Neural progenitor cell (in vitro differentiated cells): Measurements from ENCODE around the gene CHCHD1. TPM values are rescaled to one million over a fixed set of nuclear protein-coding genes. Genes with fewer than 3 reads are reported as not detected.

ENCODE experiments used
- DNase-seq: peaks from one replicate; pipeline ENCODE4 v3.0.0-alpha.2; 2016; ENCODE audit warnings: low spot score
- H2AFZ ChIP-seq: fragments of 200-600 bp; sonication (generic); replicated peaks from 2 replicates; pipeline ENCODE4 v1.6.1; 2016; ENCODE audit warnings: antibody characterized with exemption
- H3F3A ChIP-seq: fragments of 200-600 bp; sonication (generic); 2 replicates; pipeline ENCODE4 v1.6.1; 2016; ENCODE audit warnings: antibody characterized with exemption, low read depth
- H3K27ac ChIP-seq: fragments of 200-600 bp; sonication (generic); 2 replicates; pipeline ENCODE4 v1.5.1; 2016; ENCODE audit warnings: mild to moderate bottlenecking
- H3K27me3 ChIP-seq: fragments of 200-600 bp; sonication (generic); 2 replicates; pipeline ENCODE4 v1.6.1; 2016; ENCODE audit warnings: mild to moderate bottlenecking, moderate library complexity
- H3K36me3 ChIP-seq: fragments of 200-600 bp; sonication (generic); 2 replicates; pipeline ENCODE4 v1.5.1; 2016
- H3K4me1 ChIP-seq: fragments of 200-600 bp; sonication (generic); 2 replicates; pipeline ENCODE4 v1.6.1; 2016; ENCODE audit warnings: mixed run types
- H3K4me2 ChIP-seq: fragments of 200-600 bp; sonication (generic); 2 replicates; pipeline ENCODE4 v1.6.1; 2016
- H3K4me3 ChIP-seq: fragments of 200-600 bp; sonication (generic); 2 replicates; pipeline ENCODE4 v1.5.1; 2016
- H3K79me2 ChIP-seq: fragments of 200-600 bp; sonication (generic); 2 replicates; pipeline ENCODE4 v1.6.1; 2016; ENCODE audit warnings: low read depth
- H3K9ac ChIP-seq: fragments of 200-600 bp; sonication (generic); 2 replicates; pipeline ENCODE4 v1.6.1; 2016
- H3K9me3 ChIP-seq: fragments of 200-600 bp; sonication (generic); 2 replicates; pipeline ENCODE4 v1.5.1; 2016; ENCODE audit warnings: low read depth
- H4K20me1 ChIP-seq: fragments of 200-600 bp; sonication (generic); 2 replicates; pipeline ENCODE4 v1.6.1; 2016; ENCODE audit warnings: low read depth
- H3K27ac Mint-ChIP-seq: 3 replicates; pipeline ENCODE4 v1.8.0; 2021; ENCODE audit warnings: mixed read lengths
- H3K27me3 Mint-ChIP-seq: 2 replicates; pipeline ENCODE4 v1.8.0; 2022; ENCODE audit warnings: low read depth, mild to moderate bottlenecking, inconsistent platforms, moderate library complexity, mixed read lengths; ENCODE audit not compliant: insufficient read depth
- H3K36me3 Mint-ChIP-seq: 3 replicates; pipeline ENCODE4 v1.8.0; 2021; ENCODE audit warnings: mixed read lengths
- H3K4me1 Mint-ChIP-seq: 3 replicates; pipeline ENCODE4 v1.8.0; 2021; ENCODE audit warnings: mixed read lengths
- H3K4me3 Mint-ChIP-seq: 3 replicates; pipeline ENCODE4 v1.8.0; 2021; ENCODE audit warnings: mild to moderate bottlenecking, moderate library complexity, mixed read lengths
- H3K9me3 Mint-ChIP-seq: 3 replicates; pipeline ENCODE4 v1.8.0; 2020; ENCODE audit warnings: mixed read lengths
- CTCF ChIP-seq: fragments of 200-600 bp; sonication (generic); IDR thresholded peaks from 2 replicates; pipeline ENCODE4 v1.5.1; 2017; ENCODE audit warnings: antibody characterized with exemption, mild to moderate bottlenecking
- EZH2 ChIP-seq: fragments of 200-600 bp; sonication (generic); IDR thresholded peaks from 2 replicates; pipeline ENCODE4 v1.6.1; 2017; ENCODE audit warnings: antibody characterized with exemption, mild to moderate bottlenecking, moderate library complexity
- EZH2phosphoT487 ChIP-seq: fragments of 200-600 bp; sonication (generic); IDR thresholded peaks from 2 replicates; pipeline ENCODE4 v1.6.1; 2017; ENCODE audit warnings: antibody characterized with exemption
- total RNA-seq: library from RNA; depleted of rRNA; stranded (reverse); fragments of >200 nt; gene quantifications from 2 replicates; pipeline ENCODE4 v1.2.3, GENCODE V29; 2015; ENCODE audit warnings: low replicate concordance

Gene CHCHD1
- total RNA-seq, 1 donor from 2014 or later = 66.7 TPM

GRCh38 chr10:73814896-73815718 lies 33.3 kb downstream of the CHCHD1 start:
- H3K36me3 Mint-ChIP-seq = peaks cover 9% of the 10 kb centered on the region
- no peak overlapping the region for H3K4me2 ChIP-seq
- no peak overlapping the region for H3K27ac ChIP-seq
- H3K27ac Mint-ChIP-seq = no peak overlapping the region
- H3K36me3 ChIP-seq = no peaks in the 10 kb centered on the region
- peak; percentile 40 for DNase-seq
- no peak overlapping the region for H3K4me3 ChIP-seq
- TF ChIP-seq EZH2phosphoT487 (no peak), CTCF (peak; percentile 53)
- H3K27me3 ChIP-seq = no peaks in the 10 kb centered on the region
- H3K9me3 ChIP-seq = no peaks in the 10 kb centered on the region
- no peak overlapping the region for H3K4me3 Mint-ChIP-seq
- H3K4me1 ChIP-seq = peaks cover 16% of the 10 kb centered on the region
- H2AFZ ChIP-seq = no peak overlapping the region
- H3K9me3 Mint-ChIP-seq = no peaks in the 10 kb centered on the region
- H3K27me3 Mint-ChIP-seq = peaks cover 5% of the 10 kb centered on the region
- H3K9ac ChIP-seq = no peak overlapping the region
- peaks cover 7% of the 10 kb centered on the region for H3K79me2 ChIP-seq
- peaks cover 6% of the 10 kb centered on the region for H4K20me1 ChIP-seq
- H3K4me1 Mint-ChIP-seq = peaks cover 14% of the 10 kb centered on the region
- peaks cover 14% of the 10 kb centered on the region for H3F3A ChIP-seq

GRCh38 chr10:73815719-73816030 lies 33.8 kb downstream of the CHCHD1 start:
- H3K9me3 Mint-ChIP-seq = no peaks in the 10 kb centered on the region
- H3K4me1 Mint-ChIP-seq = peaks cover 10% of the 10 kb centered on the region
- DNase-seq = no peak
- peaks cover under 1% of the 10 kb centered on the region for H4K20me1 ChIP-seq
- H3K27ac ChIP-seq = no peak overlapping the region
- peaks cover 12% of the 10 kb centered on the region for H3K4me1 ChIP-seq
- peaks cover 7% of the 10 kb centered on the region for H3K36me3 Mint-ChIP-seq
- H3K9ac ChIP-seq = no peak overlapping the region
- H3K4me3 Mint-ChIP-seq = no peak overlapping the region
- TF ChIP-seq EZH2phosphoT487 (no peak), CTCF (no peak), EZH2 (no peak)
- H3K4me2 ChIP-seq = no peak overlapping the region
- H3K36me3 ChIP-seq = no peaks in the 10 kb centered on the region
- H3K27ac Mint-ChIP-seq = no peak overlapping the region
- H3K4me3 ChIP-seq = no peak overlapping the region
- H3K9me3 ChIP-seq = no peaks in the 10 kb centered on the region
- H3F3A ChIP-seq = peaks cover 14% of the 10 kb centered on the region
- H3K27me3 ChIP-seq = no peaks in the 10 kb centered on the region
- H2AFZ ChIP-seq = no peak overlapping the region
- H3K79me2 ChIP-seq = peaks cover 1% of the 10 kb centered on the region
- H3K27me3 Mint-ChIP-seq = peaks cover 3% of the 10 kb centered on the region

- no peak for DNase-seq
- Mint-ChIP-seq H3K27ac (no peak overlapping the region), H3K9me3 (no peaks in the 10 kb centered on the region), H3K4me3 (no peak overlapping the region), H3K4me1 (peaks cover 9% of the 10 kb centered on the region), H3K36me3 (peaks cover 10% of the 10 kb centered on the region), H3K27me3 (peaks cover 3% of the 10 kb centered on the region)
- Histone ChIP-seq H3K9ac (no peak overlapping the region), H3K4me3 (no peak overlapping the region), H3K4me1 (peaks cover 11% of the 10 kb centered on the region), H3K36me3 (no peaks in the 10 kb centered on the region), H3K4me2 (no peak overlapping the region), H3K79me2 (no peaks in the 10 kb centered on the region), H3F3A (peaks cover 13% of the 10 kb centered on the region), H3K9me3 (no peaks in the 10 kb centered on the region), H3K27me3 (no peaks in the 10 kb centered on the region), H4K20me1 (no peaks in the 10 kb centered on the region), H3K27ac (no peak overlapping the region), H2AFZ (no peak overlapping the region)
- TF ChIP-seq CTCF (no peak), EZH2phosphoT487 (no peak), EZH2 (no peak)
These were observed 35.3 kb downstream of the CHCHD1 start for GRCh38 chr10:73816917-73817729.
